Adrenal gland (tissue), 5 donors: ENCODE data around the gene LRRK2.

Experiments
- CTCF ChIP-seq, 6 experiments: fragments of 450-650 bp in 4 of 6; fragments of 200-600 bp in 2 of 6; sonication (generic) in 1 of 6; IDR thresholded peaks; 1 replicate in 5 of 6; 2 replicates in 1 of 6; pipeline versions ENCODE4 v1.5.1 to v1.8.0; 2016 to 2021; ENCODE audit warnings: antibody characterized with exemption in 6 of 6, mild to moderate bottlenecking in 2 of 6, moderate library complexity in 1 of 6
- POLR2A ChIP-seq, 2 donors: fragments of 450-650 bp; IDR thresholded peaks; one replicate each; pipeline ENCODE4 v1.6.1; 2017; ENCODE audit warnings: antibody characterized with exemption in 2 of 2, mild to moderate bottlenecking in 2 of 2, moderate library complexity in 1 of 2
- donor health status: DM: no; HTN: no; CAD: no.

GRCh38 chr12:40226705-40227104 lies 1.9 kb downstream of the LRRK2 start:
- TF ChIP-seq CTCF (IDR thresholded peaks at IDR 0.05) (no peak), POLR2A (IDR thresholded peaks at IDR 0.05) (peak in 1 of 2 donors; percentile 45)
